H1 (cell line): ENCODE measurements around the gene TMEM221.

Experiments used
- CEBPB ChIP-seq: IDR thresholded peaks from 2 replicates; pipeline ENCODE4 v1.6.1; 2012; ENCODE audit warnings: low read depth, low read length
- CREB1 ChIP-seq: IDR thresholded peaks from 2 replicates; pipeline ENCODE4 v1.6.1; 2012; ENCODE audit warnings: inconsistent platforms
- NRF1 ChIP-seq: IDR thresholded peaks from 2 replicates; pipeline ENCODE4 v1.6.1; 2011; ENCODE audit warnings: mild to moderate bottlenecking, low read depth, low read length, improper control_type of control experiment
- POLR2AphosphoS5 ChIP-seq: IDR thresholded peaks from 2 replicates; pipeline ENCODE4 v1.6.1; 2011; ENCODE audit warnings: low read depth, low read length
- TF ChIP-seq, protein P1 (sequence below): IDR thresholded peaks from 2 replicates; pipeline ENCODE4 v1.6.1; 2011; ENCODE audit warnings: low read depth, mild to moderate bottlenecking, low read length; ENCODE audit not compliant: insufficient read depth
- TF ChIP-seq, protein P2 (sequence below), 3 experiments: IDR thresholded peaks; 1 replicate in 2 of 3; 2 replicates in 1 of 3; pipeline versions ENCODE4 v1.5.1 to v1.6.1; 2011; ENCODE audit warnings: low read length in 3 of 3, mild to moderate bottlenecking in 3 of 3, inconsistent platforms in 2 of 3, low read depth in 1 of 3, moderate library complexity in 1 of 3; ENCODE audit not compliant: insufficient read depth in 1 of 3; ENCODE audit errors: control extremely low read depth in 1 of 3

DNA sequence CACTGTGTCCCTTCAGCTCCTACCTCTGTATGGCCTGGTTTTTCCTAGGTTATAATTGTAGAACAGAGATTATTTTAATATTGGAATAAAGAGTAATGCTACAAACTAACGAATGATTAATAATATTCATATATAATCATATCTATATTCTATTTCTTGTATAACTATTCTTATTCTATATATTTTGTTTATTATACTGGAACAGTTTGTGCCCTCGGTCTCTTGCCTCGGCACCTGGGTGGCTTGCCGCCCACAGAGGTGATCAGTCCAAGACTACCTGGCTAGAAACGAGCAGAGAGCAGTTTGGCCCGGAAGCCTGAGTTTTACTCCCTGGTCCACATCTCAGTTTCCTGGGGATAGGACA, 18.0 kb upstream of the TMEM221 start:
- TF ChIP-seq CEBPB (no peak), POLR2AphosphoS5 (no peak), NRF1 (no peak), CREB1 (no peak)
- TF ChIP-seq, protein P1, sequence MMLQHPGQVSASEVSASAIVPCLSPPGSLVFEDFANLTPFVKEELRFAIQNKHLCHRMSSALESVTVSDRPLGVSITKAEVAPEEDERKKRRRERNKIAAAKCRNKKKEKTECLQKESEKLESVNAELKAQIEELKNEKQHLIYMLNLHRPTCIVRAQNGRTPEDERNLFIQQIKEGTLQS, result no peak
- TF ChIP-seq, protein P2, sequence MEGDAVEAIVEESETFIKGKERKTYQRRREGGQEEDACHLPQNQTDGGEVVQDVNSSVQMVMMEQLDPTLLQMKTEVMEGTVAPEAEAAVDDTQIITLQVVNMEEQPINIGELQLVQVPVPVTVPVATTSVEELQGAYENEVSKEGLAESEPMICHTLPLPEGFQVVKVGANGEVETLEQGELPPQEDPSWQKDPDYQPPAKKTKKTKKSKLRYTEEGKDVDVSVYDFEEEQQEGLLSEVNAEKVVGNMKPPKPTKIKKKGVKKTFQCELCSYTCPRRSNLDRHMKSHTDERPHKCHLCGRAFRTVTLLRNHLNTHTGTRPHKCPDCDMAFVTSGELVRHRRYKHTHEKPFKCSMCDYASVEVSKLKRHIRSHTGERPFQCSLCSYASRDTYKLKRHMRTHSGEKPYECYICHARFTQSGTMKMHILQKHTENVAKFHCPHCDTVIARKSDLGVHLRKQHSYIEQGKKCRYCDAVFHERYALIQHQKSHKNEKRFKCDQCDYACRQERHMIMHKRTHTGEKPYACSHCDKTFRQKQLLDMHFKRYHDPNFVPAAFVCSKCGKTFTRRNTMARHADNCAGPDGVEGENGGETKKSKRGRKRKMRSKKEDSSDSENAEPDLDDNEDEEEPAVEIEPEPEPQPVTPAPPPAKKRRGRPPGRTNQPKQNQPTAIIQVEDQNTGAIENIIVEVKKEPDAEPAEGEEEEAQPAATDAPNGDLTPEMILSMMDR (IDR thresholded peaks at IDR 0.05; ENCODE audit: control extremely low read depth in 1 of 3, insufficient read depth in 1 of 3, low read depth in 1 of 3, low read length in 3 of 3), result no peak
